GM12873 (cell line): Measurements from ENCODE around the gene MYCBPAP.

Source experiments
- TF ChIP-seq, protein P1 (sequence below): IDR thresholded peaks from 2 replicates; pipeline ENCODE4 v1.5.1; 2012; ENCODE audit warnings: low read depth, mild to moderate bottlenecking, moderate library complexity, low read length, control low read depth; ENCODE audit not compliant: insufficient read depth; ENCODE audit errors: missing control alignments

The MYCBPAP gene

DNA sequence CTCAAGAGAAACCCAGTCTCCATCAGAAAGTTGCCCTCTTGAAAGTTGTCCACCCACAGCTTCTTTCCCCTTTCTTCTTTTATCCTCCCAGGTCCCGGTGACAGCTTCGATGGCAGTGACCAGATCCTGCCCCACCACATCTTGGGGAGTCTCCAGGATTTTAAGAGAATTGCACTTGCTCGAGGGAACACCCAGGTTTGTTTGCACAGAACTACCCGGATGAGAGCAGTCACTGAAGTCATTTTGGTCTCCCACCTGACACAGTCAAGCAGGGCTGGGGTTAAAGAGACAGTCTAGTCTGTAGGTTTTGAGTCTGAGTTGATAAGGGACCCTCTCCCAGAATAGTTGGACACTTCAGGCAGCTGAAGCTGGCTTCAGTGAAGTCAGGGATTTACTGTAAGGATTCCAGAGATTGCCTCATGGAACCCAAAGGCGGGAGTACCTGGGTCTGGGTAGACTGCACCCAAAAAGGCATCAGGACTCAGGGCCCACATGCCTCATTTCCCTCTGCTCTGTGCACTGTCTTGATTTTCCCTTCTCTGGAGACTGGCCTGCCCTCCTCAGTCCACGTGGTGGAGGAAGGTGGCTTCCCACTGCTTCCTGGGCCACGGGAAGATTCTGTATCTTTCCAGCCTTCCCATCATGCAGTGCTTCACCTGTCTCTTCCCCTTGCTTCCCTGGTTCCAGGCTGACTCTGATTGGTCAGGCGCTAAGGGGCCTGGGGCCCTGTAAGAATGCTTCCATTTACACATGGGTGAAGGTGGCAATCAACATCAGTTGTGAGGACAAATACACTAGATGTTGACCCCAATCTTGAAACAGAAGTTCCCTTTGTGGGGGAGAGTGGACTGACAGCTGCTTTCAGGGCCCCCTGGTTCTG is 9.5 kb downstream of the MYCBPAP start:
- TF ChIP-seq, protein P1, sequence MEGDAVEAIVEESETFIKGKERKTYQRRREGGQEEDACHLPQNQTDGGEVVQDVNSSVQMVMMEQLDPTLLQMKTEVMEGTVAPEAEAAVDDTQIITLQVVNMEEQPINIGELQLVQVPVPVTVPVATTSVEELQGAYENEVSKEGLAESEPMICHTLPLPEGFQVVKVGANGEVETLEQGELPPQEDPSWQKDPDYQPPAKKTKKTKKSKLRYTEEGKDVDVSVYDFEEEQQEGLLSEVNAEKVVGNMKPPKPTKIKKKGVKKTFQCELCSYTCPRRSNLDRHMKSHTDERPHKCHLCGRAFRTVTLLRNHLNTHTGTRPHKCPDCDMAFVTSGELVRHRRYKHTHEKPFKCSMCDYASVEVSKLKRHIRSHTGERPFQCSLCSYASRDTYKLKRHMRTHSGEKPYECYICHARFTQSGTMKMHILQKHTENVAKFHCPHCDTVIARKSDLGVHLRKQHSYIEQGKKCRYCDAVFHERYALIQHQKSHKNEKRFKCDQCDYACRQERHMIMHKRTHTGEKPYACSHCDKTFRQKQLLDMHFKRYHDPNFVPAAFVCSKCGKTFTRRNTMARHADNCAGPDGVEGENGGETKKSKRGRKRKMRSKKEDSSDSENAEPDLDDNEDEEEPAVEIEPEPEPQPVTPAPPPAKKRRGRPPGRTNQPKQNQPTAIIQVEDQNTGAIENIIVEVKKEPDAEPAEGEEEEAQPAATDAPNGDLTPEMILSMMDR = no peak

DNA sequence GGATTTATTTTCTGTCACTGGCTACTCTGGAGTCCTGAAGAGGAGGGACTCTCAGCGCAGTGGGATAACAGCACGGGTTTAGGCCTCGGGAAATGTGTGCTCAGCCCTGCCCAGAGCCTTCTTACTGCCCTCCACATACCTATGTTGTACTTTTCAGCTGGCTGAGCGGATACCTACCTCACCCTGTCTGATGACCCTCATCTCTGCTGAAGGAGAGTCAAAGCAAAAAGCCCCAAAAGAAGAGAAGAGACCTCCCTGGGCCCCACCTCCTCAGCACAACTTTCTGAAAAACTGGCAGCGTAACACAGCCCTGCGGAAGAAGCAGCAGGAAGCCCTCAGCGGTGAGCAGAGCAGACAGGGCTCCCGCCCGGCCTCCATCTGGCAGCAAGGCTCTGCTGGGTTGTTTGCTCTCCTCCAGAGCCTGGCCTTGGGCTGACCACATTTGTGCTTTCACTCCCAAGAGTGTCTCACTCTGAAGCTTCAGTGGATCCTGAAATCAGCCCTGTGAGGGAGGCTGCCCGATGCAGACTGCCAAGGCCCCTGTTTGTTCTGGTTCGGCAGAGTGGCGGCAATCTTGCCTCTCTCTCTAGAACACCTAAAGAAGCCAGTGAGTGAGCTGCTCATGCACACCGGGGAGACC is 10.3 kb downstream of the MYCBPAP start:
- TF ChIP-seq, protein P1 = no peak

DNA sequence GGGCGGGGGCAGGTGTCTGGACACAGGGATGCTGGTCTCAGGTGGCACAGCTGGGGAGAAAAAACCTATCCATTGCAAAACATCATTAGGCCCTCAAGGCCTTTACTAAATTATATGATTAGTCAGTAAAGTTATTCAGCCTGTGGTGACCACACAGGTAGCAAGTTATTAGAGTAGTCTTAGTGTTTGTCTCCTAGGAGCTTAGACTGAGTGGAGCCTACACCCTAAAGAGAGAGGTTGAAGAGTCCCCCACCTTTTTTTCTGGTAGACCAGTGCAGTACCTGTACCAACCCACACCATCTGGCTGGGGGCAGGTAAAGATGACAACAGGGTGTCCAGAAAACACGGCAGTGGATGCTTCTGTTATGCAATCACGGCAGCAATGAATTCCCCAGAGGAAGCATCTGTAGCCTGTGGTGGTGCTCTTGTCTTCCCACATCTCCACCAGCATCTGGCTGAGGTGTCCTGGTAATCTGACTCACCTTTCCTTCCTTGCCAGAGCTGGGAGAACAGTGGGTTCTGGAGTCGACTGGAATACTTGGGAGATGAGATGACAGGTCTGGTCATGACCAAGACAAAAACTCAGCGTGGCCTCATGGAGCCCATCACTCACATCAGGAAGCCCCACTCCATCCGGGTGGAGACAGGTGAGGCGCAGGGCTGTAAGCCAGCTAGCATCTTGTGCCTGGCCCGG is 11.0 kb downstream of the MYCBPAP start:
- TF ChIP-seq, protein P1 = no peak

DNA sequence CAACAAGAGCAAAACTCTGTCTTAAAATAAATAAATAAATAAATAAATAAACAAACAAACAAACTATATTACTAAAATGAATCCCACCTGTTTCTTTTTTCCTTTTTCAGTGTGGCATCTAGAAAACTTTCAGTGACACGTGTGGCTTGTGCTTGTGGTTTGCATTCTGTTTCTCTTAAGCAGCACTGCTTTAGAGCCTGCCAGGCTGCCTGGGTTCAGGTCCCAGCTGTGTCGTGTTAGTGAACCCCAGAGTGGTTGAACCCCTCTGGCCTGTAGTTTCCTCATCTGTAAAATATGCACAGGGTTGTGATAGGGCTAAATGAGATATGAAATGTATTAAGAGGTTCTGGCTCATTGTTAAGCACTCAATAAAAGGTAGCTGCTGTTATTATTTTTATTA is 12.2 kb downstream of the MYCBPAP start:
- TF ChIP-seq, protein P1 = no peak

DNA sequence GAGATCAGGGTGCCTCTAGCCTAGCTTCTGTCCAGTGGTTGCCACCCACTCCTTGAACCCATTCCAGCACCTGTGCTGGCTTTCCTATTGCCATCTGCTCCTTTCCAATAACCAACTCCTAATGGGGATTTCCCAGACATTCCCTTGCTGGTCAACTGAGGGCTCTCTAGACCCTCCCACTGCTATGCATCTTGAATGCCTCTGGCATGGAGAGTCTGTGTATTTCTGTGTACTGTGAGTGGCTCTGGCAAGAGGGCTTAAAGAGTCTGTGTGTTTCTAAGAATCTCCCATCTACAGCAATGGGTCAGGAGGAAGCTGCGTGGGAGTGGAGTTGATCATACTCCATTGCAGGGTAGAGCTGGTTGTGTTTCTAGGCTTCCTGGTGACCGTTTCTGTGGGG is 13.3 kb downstream of the MYCBPAP start:
- TF ChIP-seq, protein P1 = no peak

DNA sequence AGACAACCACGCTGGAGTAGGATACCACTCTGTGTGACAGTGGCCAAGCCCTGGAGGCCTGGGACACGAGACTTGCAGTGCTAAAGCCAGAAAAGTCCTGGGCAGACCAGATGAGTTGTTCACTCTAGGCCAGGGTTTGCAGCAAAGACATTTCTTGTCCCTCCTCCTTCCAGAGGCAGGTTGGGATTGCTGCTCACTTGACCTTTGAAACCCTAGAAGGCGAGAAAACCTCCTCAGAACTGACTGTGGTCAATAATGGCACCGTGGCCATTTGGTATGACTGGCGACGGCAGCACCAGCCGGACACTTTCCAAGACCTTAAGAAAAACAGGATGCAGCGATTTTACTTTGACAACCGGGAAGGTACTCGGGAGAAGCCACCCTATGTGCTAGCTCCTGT is 14.5 kb downstream of the MYCBPAP start:
- TF ChIP-seq, protein P1 = no peak

DNA sequence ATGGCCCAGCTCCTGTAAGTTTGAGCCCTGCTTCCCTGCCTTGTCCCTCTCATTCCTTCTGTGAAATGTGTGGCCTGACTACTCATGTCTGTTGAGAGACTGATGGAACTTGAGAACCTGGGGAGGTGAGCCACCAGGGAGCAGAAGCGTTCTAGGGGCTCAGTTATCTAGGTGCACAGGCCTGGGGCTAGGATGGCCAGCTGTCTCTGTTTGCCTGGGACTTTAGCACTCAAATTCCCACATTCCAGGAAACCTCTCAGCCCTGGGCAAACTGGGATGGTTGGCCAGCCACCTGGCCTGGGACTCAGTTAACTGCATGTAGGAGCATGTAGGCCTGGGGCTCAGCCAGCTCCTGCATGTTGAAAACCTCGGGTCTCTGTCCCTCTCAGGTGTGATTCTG is 15.0 kb downstream of the MYCBPAP start:
- TF ChIP-seq, protein P1 = no peak
